SK-N-SH treated with all-trans-retinoic acid at 6 μM for 48 hours (cell line): ENCODE results near the gene FHIT.

ENCODE experiments used
- ATAC-seq: fragments of 200-7000 bp; cut with Tn5 transposase; 3 replicates; pipeline ENCODE4 v1.9.1; 2020; ENCODE audit warnings: mild to moderate bottlenecking, moderate library complexity
- BACH2 ChIP-seq: fragments of 250-450 bp; sonication (Bioruptor Pico); IDR thresholded peaks from 2 replicates; pipeline ENCODE4 v1.9.0; 2021; ENCODE audit warnings: mild to moderate bottlenecking, borderline replicate concordance
- CREB5 ChIP-seq: fragments of 250-450 bp; sonication (Bioruptor Pico); IDR thresholded peaks from 2 replicates; pipeline ENCODE4 v1.5.1; 2020; ENCODE audit warnings: low read depth, mild to moderate bottlenecking, moderate library complexity
- CSDC2 ChIP-seq: fragments of 250-450 bp; sonication (Bioruptor Pico); IDR thresholded peaks from 2 replicates; pipeline ENCODE4 v1.5.0; 2020; ENCODE audit warnings: mild to moderate bottlenecking, moderate library complexity
- CSRNP3 ChIP-seq: fragments of 250-450 bp; sonication (Bioruptor Pico); IDR thresholded peaks from 2 replicates; pipeline ENCODE4 v1.5.1; 2021; ENCODE audit warnings: mild to moderate bottlenecking, moderate library complexity
- ISL1 ChIP-seq: fragments of 250-450 bp; sonication (Bioruptor Pico); IDR thresholded peaks from 2 replicates; pipeline ENCODE4 v2.1.2; 2022; ENCODE audit warnings: mild to moderate bottlenecking, moderate library complexity
- OSR1 ChIP-seq: fragments of 250-450 bp; sonication (Bioruptor Pico); IDR thresholded peaks from 2 replicates; pipeline ENCODE4 v1.8.0; 2022; ENCODE audit warnings: moderate library complexity, mild to moderate bottlenecking, inconsistent platforms
- PATZ1 ChIP-seq: fragments of 250-450 bp; sonication (Bioruptor Pico); IDR thresholded peaks from 2 replicates; pipeline ENCODE4 v1.8.0; 2020; ENCODE audit warnings: mild to moderate bottlenecking, moderate library complexity, borderline replicate concordance
- POU6F1 ChIP-seq: fragments of 250-450 bp; sonication (Bioruptor Pico); IDR thresholded peaks from 2 replicates; pipeline ENCODE4 v1.8.0; 2021; ENCODE audit warnings: low read depth, mild to moderate bottlenecking, moderate library complexity, borderline replicate concordance
- PPARA ChIP-seq: fragments of 250-450 bp; sonication (Bioruptor Pico); IDR thresholded peaks from 2 replicates; pipeline ENCODE4 v1.5.0; 2020; ENCODE audit warnings: mild to moderate bottlenecking, borderline replicate concordance
- RARB ChIP-seq: fragments of 250-450 bp; sonication (Bioruptor Pico); IDR thresholded peaks from 2 replicates; pipeline ENCODE4 v1.8.0; 2021; ENCODE audit warnings: mild to moderate bottlenecking, moderate library complexity
- TSHZ2 ChIP-seq: fragments of 250-450 bp; sonication (Bioruptor Pico); IDR thresholded peaks from 2 replicates; pipeline ENCODE4 v1.5.0; 2020; ENCODE audit warnings: mild to moderate bottlenecking, moderate library complexity
- ZC3H10 ChIP-seq: fragments of 250-450 bp; sonication (Bioruptor Pico); IDR thresholded peaks from 2 replicates; pipeline ENCODE4 v1.5.1; 2021; ENCODE audit warnings: mild to moderate bottlenecking, moderate library complexity
- ZFP3 ChIP-seq: fragments of 250-450 bp; sonication (Bioruptor Pico); IDR thresholded peaks from 2 replicates; pipeline ENCODE4 v1.5.0; 2020; ENCODE audit warnings: mild to moderate bottlenecking, moderate library complexity
- ZFP30 ChIP-seq: fragments of 450-650 bp; formaldehyde crosslinking; IDR thresholded peaks from 2 replicates; pipeline ENCODE4 v1.5.0; 2022; ENCODE audit warnings: mild to moderate bottlenecking, moderate library complexity
- ZNF70 ChIP-seq: fragments of 450-650 bp; formaldehyde crosslinking; IDR thresholded peaks from 2 replicates; pipeline ENCODE4 v1.5.0; 2020; ENCODE audit warnings: mild to moderate bottlenecking, moderate library complexity

The FHIT gene

GRCh38 chr3:60509471-60509870, 741.8 kb downstream of the FHIT start:
- no peak for ATAC-seq
- TF ChIP-seq CSDC2 (CRISPR knock-in tag), result no peak
- TF ChIP-seq OSR1 (CRISPR knock-in tag), result no peak
- TF ChIP-seq ISL1 (CRISPR knock-in tag), result no peak
- TF ChIP-seq ZNF70 (CRISPR knock-in tag), result no peak
- TF ChIP-seq PPARA (CRISPR knock-in tag), result no peak
- no peak for TF ChIP-seq POU6F1 (CRISPR knock-in tag)
- no peak for TF ChIP-seq ZFP30 (CRISPR knock-in tag)
- no peak for TF ChIP-seq BACH2 (CRISPR knock-in tag)
- TF ChIP-seq ZFP3 (CRISPR knock-in tag), result no peak
- TF ChIP-seq TSHZ2 (CRISPR knock-in tag), result no peak

GRCh38 chr3:60504827-60505457, 746.3 kb downstream of the FHIT start:
- TF ChIP-seq ISL1 (CRISPR knock-in tag) (no peak), CREB5 (CRISPR knock-in tag) (no peak)
- ATAC-seq, result no peak

- ATAC-seq, result no peak
Observed at GRCh38 chr3:60501314-60501713, 749.9 kb downstream of the FHIT start.

More at GRCh38 chr3:60501314-60501713, 749.9 kb downstream of the FHIT start:
- no peak for TF ChIP-seq PATZ1 (CRISPR knock-in tag)
- TF ChIP-seq CSRNP3 (CRISPR knock-in tag), result no peak
- no peak for TF ChIP-seq TSHZ2 (CRISPR knock-in tag)
- TF ChIP-seq POU6F1 (CRISPR knock-in tag), result no peak
- TF ChIP-seq ZC3H10 (CRISPR knock-in tag), result no peak
- no peak for TF ChIP-seq ZNF70 (CRISPR knock-in tag)
- no peak for TF ChIP-seq CSDC2 (CRISPR knock-in tag)
- no peak for TF ChIP-seq RARB (CRISPR knock-in tag)
- TF ChIP-seq ZFP30 (CRISPR knock-in tag), result no peak
- no peak for TF ChIP-seq CREB5 (CRISPR knock-in tag)
- TF ChIP-seq OSR1 (CRISPR knock-in tag), result no peak
- TF ChIP-seq BACH2 (CRISPR knock-in tag), result no peak
